Astrocyte (in vitro differentiated cells and primary cell): Measurements from ENCODE around the gene TMEM235. TPM values are rescaled to one million over a fixed set of nuclear protein-coding genes. Genes with fewer than 3 reads are reported as not detected.
A peak's percentile ranks its signal among the peaks of the same experiment; 100 is the strongest.

Experiments
- DNase-seq: peaks from one replicate; pipeline ENCODE4 v3.0.0-alpha.2; 2010; ENCODE audit warnings: low read depth
- FAIRE-seq: peaks from 2 replicates; lab custom pipeline; 2011; peaks lifted over from hg19 to GRCh38; lab: Jason Lieb, UNC
- H2AFZ ChIP-seq: 2 replicates; pipeline ENCODE4 v1.6.0; 2012; ENCODE audit warnings: low read depth, low read length, inconsistent platforms
- H3K27ac ChIP-seq: 2 replicates; pipeline ENCODE4 v1.5.1; 2011; ENCODE audit warnings: low read depth, low read length, inconsistent platforms
- H3K27me3 ChIP-seq: 2 replicates; pipeline ENCODE4 v1.6.0; 2011; ENCODE audit warnings: low read length, inconsistent platforms; ENCODE audit not compliant: insufficient read depth
- H3K36me3 ChIP-seq: 2 replicates; pipeline ENCODE4 v1.5.1; 2011; ENCODE audit warnings: low read length, inconsistent platforms; ENCODE audit not compliant: insufficient read depth
- H3K4me1 ChIP-seq: 2 replicates; pipeline ENCODE4 v1.5.1; 2011; ENCODE audit warnings: low read length, inconsistent platforms; ENCODE audit not compliant: insufficient read depth
- H3K4me2 ChIP-seq: 2 replicates; pipeline ENCODE4 v1.6.0; 2012; ENCODE audit warnings: low read length, inconsistent platforms
- H3K4me3 ChIP-seq: 2 replicates; pipeline ENCODE4 v1.5.1; 2011; ENCODE audit warnings: low read depth, mild to moderate bottlenecking, low read length, inconsistent platforms; ENCODE audit not compliant: insufficient read depth
- H3K79me2 ChIP-seq: 2 replicates; pipeline ENCODE4 v1.6.0; 2012; ENCODE audit warnings: mild to moderate bottlenecking, low read length, inconsistent platforms; ENCODE audit not compliant: insufficient read depth
- H3K9ac ChIP-seq: 2 replicates; pipeline ENCODE4 v1.6.0; 2012; ENCODE audit warnings: mild to moderate bottlenecking, low read length, inconsistent platforms
- H3K9me3 ChIP-seq: 2 replicates; pipeline ENCODE4 v1.5.1; 2012; ENCODE audit warnings: low read depth, mild to moderate bottlenecking, low read length, inconsistent platforms; ENCODE audit not compliant: insufficient read depth
- H4K20me1 ChIP-seq: 2 replicates; pipeline ENCODE4 v1.6.0; 2012; ENCODE audit warnings: low read length, inconsistent platforms; ENCODE audit not compliant: insufficient read depth
- H3K27ac Mint-ChIP-seq: one replicate; pipeline ENCODE4 v1.8.0; 2021; ENCODE audit warnings: mild to moderate bottlenecking, mixed read lengths; ENCODE audit not compliant: unreplicated experiment
- H3K27me3 Mint-ChIP-seq: one replicate; pipeline ENCODE4 v1.8.0; 2021; ENCODE audit warnings: low read depth, mixed read lengths; ENCODE audit not compliant: unreplicated experiment
- H3K36me3 Mint-ChIP-seq: one replicate; pipeline ENCODE4 v1.8.0; 2021; ENCODE audit warnings: low read depth, mixed read lengths; ENCODE audit not compliant: unreplicated experiment
- H3K4me1 Mint-ChIP-seq: one replicate; pipeline ENCODE4 v1.8.0; 2021; ENCODE audit warnings: low read depth, mixed read lengths; ENCODE audit not compliant: unreplicated experiment
- H3K4me3 Mint-ChIP-seq: one replicate; pipeline ENCODE4 v1.8.0; 2021; ENCODE audit warnings: mild to moderate bottlenecking, moderate library complexity, mixed read lengths; ENCODE audit not compliant: unreplicated experiment
- H3K9me3 Mint-ChIP-seq: one replicate; pipeline ENCODE4 v1.8.0; 2021; ENCODE audit warnings: mild to moderate bottlenecking, mixed read lengths; ENCODE audit not compliant: unreplicated experiment
- EZH2 ChIP-seq: IDR thresholded peaks from 2 replicates; pipeline ENCODE4 v1.6.1; 2012; ENCODE audit warnings: mild to moderate bottlenecking, low read length, inconsistent platforms; ENCODE audit not compliant: insufficient read depth
- total RNA-seq: library from RNA; stranded (reverse); gene quantifications from 2 replicates; pipeline ENCODE4 v1.2.1, GENCODE V29; 2021
- TF ChIP-seq, protein P1 (sequence below): IDR thresholded peaks from 2 replicates; pipeline ENCODE4 v1.5.1; 2011; ENCODE audit warnings: low read depth, mild to moderate bottlenecking, inconsistent platforms, low read length, moderate library complexity; ENCODE audit not compliant: insufficient read depth

Gene TMEM235
- total RNA-seq, 1 donor from 2014 or later = not detected

DNA sequence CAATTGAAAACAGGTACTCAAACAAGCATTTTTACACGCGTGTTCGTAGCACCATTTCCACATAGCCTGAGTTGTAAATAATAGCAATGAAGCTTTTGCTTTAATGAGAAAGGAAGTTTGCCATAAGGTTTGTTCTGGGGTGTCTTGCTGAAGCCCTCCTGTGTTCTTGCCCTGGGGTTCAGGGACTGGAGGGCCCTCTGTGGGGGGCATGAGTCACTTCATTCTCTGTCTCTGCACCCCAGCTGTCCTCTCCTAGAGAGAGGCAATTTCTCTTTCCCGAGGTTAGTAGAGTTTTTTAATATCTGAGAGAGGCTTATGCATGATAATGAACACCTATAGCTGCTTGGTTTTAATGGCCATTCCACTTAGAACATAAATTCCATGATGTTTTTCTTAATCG is 34.7 kb upstream of the TMEM235 start:
- Histone ChIP-seq H3K36me3 (no peaks in the 10 kb centered on the region), H2AFZ (no peak overlapping the region), H3K4me1 (peaks cover 8% of the 10 kb centered on the region), H3K4me2 (no peak overlapping the region), H3K9ac (no peak overlapping the region), H3K79me2 (no peaks in the 10 kb centered on the region), H3K9me3 (no peaks in the 10 kb centered on the region), H4K20me1 (no peaks in the 10 kb centered on the region), H3K27me3 (no peaks in the 10 kb centered on the region), H3K27ac (no peak overlapping the region), H3K4me3 (no peak overlapping the region)
- DNase-seq (no peak), FAIRE-seq (no peak)
- no peak for TF ChIP-seq EZH2
- TF ChIP-seq, protein P1, sequence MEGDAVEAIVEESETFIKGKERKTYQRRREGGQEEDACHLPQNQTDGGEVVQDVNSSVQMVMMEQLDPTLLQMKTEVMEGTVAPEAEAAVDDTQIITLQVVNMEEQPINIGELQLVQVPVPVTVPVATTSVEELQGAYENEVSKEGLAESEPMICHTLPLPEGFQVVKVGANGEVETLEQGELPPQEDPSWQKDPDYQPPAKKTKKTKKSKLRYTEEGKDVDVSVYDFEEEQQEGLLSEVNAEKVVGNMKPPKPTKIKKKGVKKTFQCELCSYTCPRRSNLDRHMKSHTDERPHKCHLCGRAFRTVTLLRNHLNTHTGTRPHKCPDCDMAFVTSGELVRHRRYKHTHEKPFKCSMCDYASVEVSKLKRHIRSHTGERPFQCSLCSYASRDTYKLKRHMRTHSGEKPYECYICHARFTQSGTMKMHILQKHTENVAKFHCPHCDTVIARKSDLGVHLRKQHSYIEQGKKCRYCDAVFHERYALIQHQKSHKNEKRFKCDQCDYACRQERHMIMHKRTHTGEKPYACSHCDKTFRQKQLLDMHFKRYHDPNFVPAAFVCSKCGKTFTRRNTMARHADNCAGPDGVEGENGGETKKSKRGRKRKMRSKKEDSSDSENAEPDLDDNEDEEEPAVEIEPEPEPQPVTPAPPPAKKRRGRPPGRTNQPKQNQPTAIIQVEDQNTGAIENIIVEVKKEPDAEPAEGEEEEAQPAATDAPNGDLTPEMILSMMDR = no peak
- peak overlapping the region; percentile 12 for H3K27ac Mint-ChIP-seq
- H3K4me1 Mint-ChIP-seq = peaks cover 19% of the 10 kb centered on the region
- H3K36me3 Mint-ChIP-seq = peaks cover 17% of the 10 kb centered on the region
- H3K9me3 Mint-ChIP-seq = no peaks in the 10 kb centered on the region
- no peaks in the 10 kb centered on the region for H3K27me3 Mint-ChIP-seq
- H3K4me3 Mint-ChIP-seq = no peak overlapping the region

GRCh38 chr17:78197147-78197832 is 34.1 kb upstream of the TMEM235 start:
- peaks cover 19% of the 10 kb centered on the region for H3K4me1 Mint-ChIP-seq
- Histone ChIP-seq H2AFZ (no peak overlapping the region), H3K9ac (no peak overlapping the region), H3K27ac (no peak overlapping the region), H3K9me3 (no peaks in the 10 kb centered on the region), H3K4me2 (no peak overlapping the region), H3K4me3 (no peak overlapping the region), H3K27me3 (no peaks in the 10 kb centered on the region), H3K79me2 (no peaks in the 10 kb centered on the region), H3K4me1 (peaks cover 8% of the 10 kb centered on the region), H3K36me3 (no peaks in the 10 kb centered on the region), H4K20me1 (no peaks in the 10 kb centered on the region)
- H3K27ac Mint-ChIP-seq = no peak overlapping the region
- no peak overlapping the region for H3K4me3 Mint-ChIP-seq
- H3K27me3 Mint-ChIP-seq = no peaks in the 10 kb centered on the region
- no peaks in the 10 kb centered on the region for H3K9me3 Mint-ChIP-seq
- peaks cover 17% of the 10 kb centered on the region for H3K36me3 Mint-ChIP-seq
- FAIRE-seq (no peak), DNase-seq (no peak)
- TF ChIP-seq, protein P1 = no peak

- Mint-ChIP-seq H3K4me1 (peaks cover 19% of the 10 kb centered on the region), H3K36me3 (peaks cover 17% of the 10 kb centered on the region), H3K9me3 (peaks cover 2% of the 10 kb centered on the region), H3K4me3 (no peak overlapping the region), H3K27ac (no peak overlapping the region), H3K27me3 (no peaks in the 10 kb centered on the region)
- Histone ChIP-seq H3K79me2 (no peaks in the 10 kb centered on the region), H3K4me3 (no peak overlapping the region), H3K27ac (no peak overlapping the region), H2AFZ (no peak overlapping the region), H3K4me1 (peaks cover 8% of the 10 kb centered on the region), H3K9ac (no peak overlapping the region), H3K9me3 (no peaks in the 10 kb centered on the region), H3K27me3 (no peaks in the 10 kb centered on the region), H4K20me1 (no peaks in the 10 kb centered on the region), H3K36me3 (no peaks in the 10 kb centered on the region), H3K4me2 (no peak overlapping the region)
- TF ChIP-seq EZH2 = no peak
- TF ChIP-seq, protein P1 = no peak
- FAIRE-seq = no peak
- DNase-seq = no peak
Measured at GRCh38 chr17:78200451-78200850, 31.0 kb upstream of the TMEM235 start.
